ENCODE measurements around the gene FASTKD2. TPM values are rescaled to one million over a fixed set of nuclear protein-coding genes. Genes with fewer than 3 reads are reported as not detected.

The FASTKD2 gene
- total and polyA plus RNA-seq, 4 donors = 9.8 to 41.4 (median 20.2) TPM

- WGBS, 2 donors = 56 to 65% methylated on average over 2 of the region's 2 CpGs
- Histone ChIP-seq H3K4me3 (no peak overlapping the region), H3K27me3 (ENCODE audit: control insufficient read depth in 3 of 3, insufficient read depth in 3 of 3, low read length in 2 of 3) (no peaks in the 10 kb centered on the region), H3K27ac (ENCODE audit: low read depth in 1 of 2, low read length in 1 of 2) (no peak overlapping the region), H3K9ac (ENCODE audit: insufficient read depth in 1 of 2, low read length in 2 of 2) (no peak overlapping the region), H3K36me3 (ENCODE audit: control insufficient read depth in 4 of 4, insufficient read depth in 4 of 4, low read length in 4 of 4) (no peaks in the 10 kb centered on the region), H3K9me3 (ENCODE audit: control insufficient read depth in 4 of 4, insufficient read depth in 3 of 4, low read length in 3 of 4) (peaks cover 0 to 10% (median 4%) of the 10 kb centered on the region in 4 donors), H3K4me1 (ENCODE audit: control insufficient read depth in 5 of 5, insufficient read depth in 5 of 5, low read length in 5 of 5) (no peaks in the 10 kb centered on the region)
- no peak for DNase-seq
- no peak for ATAC-seq (ENCODE audit: insufficient read depth, low FRiP score)
- no peak for TF ChIP-seq CTCF (IDR thresholded peaks at IDR 0.05; ENCODE audit: control extremely low read depth, extremely low read depth)
Measured at GRCh38 chr2:206832873-206833272, 67.5 kb downstream of the FASTKD2 start.

GRCh38 chr2:206833291-206833690 lies 67.9 kb downstream of the FASTKD2 start:
- Histone ChIP-seq H3K27ac (ENCODE audit: low read depth in 1 of 2, low read length in 1 of 2) (no peak overlapping the region), H3K9ac (ENCODE audit: insufficient read depth in 1 of 2, low read length in 2 of 2) (no peak overlapping the region), H3K9me3 (ENCODE audit: control insufficient read depth in 4 of 4, insufficient read depth in 3 of 4, low read length in 3 of 4) (peaks cover 0 to 10% (median 4%) of the 10 kb centered on the region in 4 donors), H3K36me3 (ENCODE audit: control insufficient read depth in 4 of 4, insufficient read depth in 4 of 4, low read length in 4 of 4) (no peaks in the 10 kb centered on the region), H3K4me3 (no peak overlapping the region), H3K4me1 (ENCODE audit: control insufficient read depth in 5 of 5, insufficient read depth in 5 of 5, low read length in 5 of 5) (no peaks in the 10 kb centered on the region), H3K27me3 (ENCODE audit: control insufficient read depth in 3 of 3, insufficient read depth in 3 of 3, low read length in 2 of 3) (no peaks in the 10 kb centered on the region)
- 96 to 98% methylated on average over 3 of the region's 3 CpGs for WGBS, 2 donors
- DNase-seq (no peak), ATAC-seq (ENCODE audit: insufficient read depth, low FRiP score) (no peak)
- no peak for TF ChIP-seq CTCF (IDR thresholded peaks at IDR 0.05; ENCODE audit: control extremely low read depth, extremely low read depth)

- H3K4me1 ChIP-seq (ENCODE audit: control insufficient read depth in 5 of 5, insufficient read depth in 5 of 5, low read length in 5 of 5) = no peaks in the 10 kb centered on the region
- DNase-seq = peak in 1 of 3 donors; percentile 2
- ATAC-seq (ENCODE audit: insufficient read depth, low FRiP score) = no peak
- H3K9ac ChIP-seq (ENCODE audit: insufficient read depth in 1 of 2, low read length in 2 of 2) = no peak overlapping the region
- H3K4me3 ChIP-seq = no peak overlapping the region
- H3K36me3 ChIP-seq (ENCODE audit: control insufficient read depth in 4 of 4, insufficient read depth in 4 of 4, low read length in 4 of 4) = no peaks in the 10 kb centered on the region
- no peaks in the 10 kb centered on the region for H3K27me3 ChIP-seq (ENCODE audit: control insufficient read depth in 3 of 3, insufficient read depth in 3 of 3, low read length in 2 of 3)
- H3K9me3 ChIP-seq (ENCODE audit: control insufficient read depth in 4 of 4, insufficient read depth in 3 of 4, low read length in 3 of 4) = peaks cover 0 to 10% (median 4%) of the 10 kb centered on the region in 4 donors
- TF ChIP-seq CTCF (IDR thresholded peaks at IDR 0.05; ENCODE audit: control extremely low read depth, extremely low read depth) = no peak
- WGBS, 2 donors = 74 to 78% methylated on average over 2 of the region's 2 CpGs
- H3K27ac ChIP-seq (ENCODE audit: low read depth in 1 of 2, low read length in 1 of 2) = no peak overlapping the region
Measured at GRCh38 chr2:206836722-206837121, 71.3 kb downstream of the FASTKD2 start.

GRCh38 chr2:206837775-206838174 lies 72.4 kb downstream of the FASTKD2 start:
- Histone ChIP-seq H3K9ac (ENCODE audit: insufficient read depth in 1 of 2, low read length in 2 of 2) (no peak overlapping the region), H3K4me1 (ENCODE audit: control insufficient read depth in 5 of 5, insufficient read depth in 5 of 5, low read length in 5 of 5) (no peaks in the 10 kb centered on the region), H3K9me3 (ENCODE audit: control insufficient read depth in 4 of 4, insufficient read depth in 3 of 4, low read length in 3 of 4) (peaks cover 0 to 10% (median 4%) of the 10 kb centered on the region in 4 donors), H3K27me3 (ENCODE audit: control insufficient read depth in 3 of 3, insufficient read depth in 3 of 3, low read length in 2 of 3) (no peaks in the 10 kb centered on the region), H3K4me3 (no peak overlapping the region), H3K27ac (ENCODE audit: low read depth in 1 of 2, low read length in 1 of 2) (no peak overlapping the region), H3K36me3 (ENCODE audit: control insufficient read depth in 4 of 4, insufficient read depth in 4 of 4, low read length in 4 of 4) (no peaks in the 10 kb centered on the region)
- TF ChIP-seq CTCF (IDR thresholded peaks at IDR 0.05; ENCODE audit: control extremely low read depth, extremely low read depth) = no peak
- DNase-seq (no peak), ATAC-seq (ENCODE audit: insufficient read depth, low FRiP score) (no peak)
- WGBS, 2 donors = 81 to 86% methylated on average over 1 of the region's 1 CpG
